Activated naive CD4-positive, alpha-beta T cell treated with anti-CD3 and anti-CD28 coated beads, Interleukin-2, amount 10 ng/mL, durations not matched to agents 7 days and 5 days (primary cell): ENCODE results near the gene PPP1R36.
"Not testable (repeated sequence)": the region's sequence is repeated elsewhere in the genome, so short reads cannot be mapped to it uniquely, and the experiment has no call there.

Experiments used
- CTCF ChIA-PET: fragments of 350-600 bp; sonication (Branson Sonifier 250); formaldehyde crosslinking; loops from one replicate; lab custom pipeline; 2021; ENCODE audit warnings: antibody characterized with exemption; lab: Charles Lee
- DNase-seq: peaks from one replicate; pipeline ENCODE4 v3.0.0-alpha.2; 2020
- H3K27ac Mint-ChIP-seq: one replicate; pipeline ENCODE4 v1.8.0; 2021; ENCODE audit warnings: mild to moderate bottlenecking, moderate library complexity, mixed read lengths
- H3K27me3 Mint-ChIP-seq: one replicate; pipeline ENCODE4 v1.8.0; 2021; ENCODE audit warnings: mild to moderate bottlenecking, mixed read lengths
- H3K36me3 Mint-ChIP-seq: one replicate; pipeline ENCODE4 v1.8.0; 2021; ENCODE audit warnings: mixed read lengths
- H3K4me1 Mint-ChIP-seq: one replicate; pipeline ENCODE4 v1.8.0; 2021; ENCODE audit warnings: mixed read lengths
- H3K4me3 Mint-ChIP-seq: one replicate; pipeline ENCODE4 v1.8.0; 2021; ENCODE audit warnings: mild to moderate bottlenecking, moderate library complexity, mixed read lengths
- H3K9me3 Mint-ChIP-seq: one replicate; pipeline ENCODE4 v1.8.0; 2021; ENCODE audit warnings: mixed read lengths

Gene PPP1R36

GRCh38 chr14:64563696-64564095 lies 13.9 kb downstream of the PPP1R36 start:
- peaks cover 27% of the 10 kb centered on the region for H3K27me3 Mint-ChIP-seq
- no peak overlapping the region for H3K4me3 Mint-ChIP-seq
- no peak for DNase-seq
- CTCF ChIA-PET = no interaction called here
- no peak overlapping the region for H3K27ac Mint-ChIP-seq
- peaks cover 19% of the 10 kb centered on the region for H3K4me1 Mint-ChIP-seq
- H3K36me3 Mint-ChIP-seq = no peaks in the 10 kb centered on the region
- H3K9me3 Mint-ChIP-seq = no peaks in the 10 kb centered on the region

- peaks cover 22% of the 10 kb centered on the region for H3K27me3 Mint-ChIP-seq
- H3K36me3 Mint-ChIP-seq = no peaks in the 10 kb centered on the region
- H3K9me3 Mint-ChIP-seq = no peaks in the 10 kb centered on the region
- DNase-seq = no peak
- peaks cover 2% of the 10 kb centered on the region for H3K4me1 Mint-ChIP-seq
- no peak overlapping the region for H3K4me3 Mint-ChIP-seq
- CTCF ChIA-PET = no interaction called here
- H3K27ac Mint-ChIP-seq = no peak overlapping the region
Measured at GRCh38 chr14:64566651-64567122, 16.9 kb downstream of the PPP1R36 start.

- Mint-ChIP-seq H3K36me3 (no peaks in the 10 kb centered on the region), H3K4me1 (no peaks in the 10 kb centered on the region), H3K4me3 (no peak overlapping the region), H3K9me3 (no peaks in the 10 kb centered on the region), H3K27ac (no peak overlapping the region), H3K27me3 (peaks cover 17% of the 10 kb centered on the region)
- DNase-seq = no peak
- CTCF ChIA-PET = no interaction called here
Measured at GRCh38 chr14:64569138-64569631, 19.4 kb downstream of the PPP1R36 start.

GRCh38 chr14:64569646-64570045 lies 19.9 kb downstream of the PPP1R36 start:
- CTCF ChIA-PET, DNase-seq, H3K4me1 Mint-ChIP-seq, H3K4me3 Mint-ChIP-seq, H3K27ac Mint-ChIP-seq, H3K36me3 Mint-ChIP-seq, H3K9me3 Mint-ChIP-seq: not testable (repeated sequence)
- H3K27me3 Mint-ChIP-seq = peaks cover 18% of the 10 kb centered on the region

- no peak for DNase-seq
- Mint-ChIP-seq H3K9me3 (no peaks in the 10 kb centered on the region), H3K27me3 (peaks cover 10% of the 10 kb centered on the region), H3K4me3 (no peak overlapping the region), H3K27ac (no peak overlapping the region), H3K4me1 (no peaks in the 10 kb centered on the region), H3K36me3 (no peaks in the 10 kb centered on the region)
- CTCF ChIA-PET = interaction anchor here (1.4 kb wide), 1 partner anchor 11 kb away, joined by 3 read pairs; no protein-coding TSS in a partner anchor
Measured at GRCh38 chr14:64572386-64573104, 22.8 kb downstream of the PPP1R36 start.

DNA sequence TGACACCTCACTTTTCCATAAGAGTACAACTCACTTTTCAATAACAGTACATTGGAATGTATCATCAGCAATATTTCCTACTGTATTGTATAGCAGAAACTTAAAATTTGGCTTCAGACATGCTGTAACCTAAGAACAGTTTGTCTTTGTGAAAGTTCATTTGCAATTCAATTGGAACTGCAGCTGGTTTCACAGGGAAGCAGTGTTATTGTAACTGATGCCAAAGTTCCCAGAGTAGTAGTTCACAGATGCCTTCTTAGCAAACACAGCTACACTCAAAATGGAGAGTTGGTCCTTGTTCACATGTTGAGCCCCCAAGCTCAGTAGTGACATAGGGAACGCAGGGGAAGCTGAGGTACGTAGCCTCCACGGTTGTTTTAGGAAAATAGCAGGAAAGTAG lies 23.3 kb downstream of the PPP1R36 start:
- CTCF ChIA-PET = interaction anchor here (1.4 kb wide), 1 partner anchor 12 kb away, joined by 3 read pairs; no protein-coding TSS in a partner anchor
- Mint-ChIP-seq H3K9me3 (no peaks in the 10 kb centered on the region), H3K27me3 (peaks cover 9% of the 10 kb centered on the region), H3K4me3 (no peak overlapping the region), H3K27ac (no peak overlapping the region), H3K4me1 (no peaks in the 10 kb centered on the region), H3K36me3 (no peaks in the 10 kb centered on the region)
- DNase-seq = no peak

- H3K27ac Mint-ChIP-seq = no peak overlapping the region
- CTCF ChIA-PET = no interaction called here
Measured at GRCh38 chr14:64574371-64575107, 24.8 kb downstream of the PPP1R36 start.

DNA sequence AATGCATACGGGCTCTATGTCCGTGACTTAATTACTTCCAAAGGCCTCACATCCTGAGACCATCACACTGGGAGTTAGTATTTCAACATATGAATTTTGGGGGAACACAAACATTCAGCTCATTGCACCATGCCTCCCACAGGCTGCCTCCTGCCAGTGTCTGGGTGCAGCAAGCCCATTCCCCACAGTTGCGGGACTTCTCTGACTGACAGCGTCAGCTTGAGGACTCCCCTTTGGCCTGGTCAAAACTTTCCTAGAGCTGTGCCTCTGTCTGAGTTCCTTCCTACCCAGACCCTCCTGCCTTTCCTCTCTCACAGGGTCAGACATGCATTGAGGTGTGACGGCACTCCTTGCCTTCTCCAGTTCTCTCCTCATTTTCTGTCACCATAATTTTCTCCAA lies 27.4 kb downstream of the PPP1R36 start:
- H3K36me3 Mint-ChIP-seq = no peaks in the 10 kb centered on the region
- CTCF ChIA-PET = no interaction called here
- H3K27me3 Mint-ChIP-seq = peaks cover 9% of the 10 kb centered on the region
- DNase-seq = no peak
- H3K27ac Mint-ChIP-seq = no peak overlapping the region
- no peaks in the 10 kb centered on the region for H3K4me1 Mint-ChIP-seq
- H3K9me3 Mint-ChIP-seq = no peaks in the 10 kb centered on the region
- no peak overlapping the region for H3K4me3 Mint-ChIP-seq

More at GRCh38 chr14:64574371-64575107, 24.8 kb downstream of the PPP1R36 start:
- H3K27me3 Mint-ChIP-seq = peaks cover 9% of the 10 kb centered on the region
- DNase-seq = no peak
- H3K4me3 Mint-ChIP-seq = no peak overlapping the region
- no peaks in the 10 kb centered on the region for H3K4me1 Mint-ChIP-seq
- no peaks in the 10 kb centered on the region for H3K9me3 Mint-ChIP-seq
- no peaks in the 10 kb centered on the region for H3K36me3 Mint-ChIP-seq

GRCh38 chr14:64580467-64580866 lies 30.7 kb downstream of the PPP1R36 start:
- CTCF ChIA-PET = no interaction called here
- no peak overlapping the region for H3K4me3 Mint-ChIP-seq

DNA sequence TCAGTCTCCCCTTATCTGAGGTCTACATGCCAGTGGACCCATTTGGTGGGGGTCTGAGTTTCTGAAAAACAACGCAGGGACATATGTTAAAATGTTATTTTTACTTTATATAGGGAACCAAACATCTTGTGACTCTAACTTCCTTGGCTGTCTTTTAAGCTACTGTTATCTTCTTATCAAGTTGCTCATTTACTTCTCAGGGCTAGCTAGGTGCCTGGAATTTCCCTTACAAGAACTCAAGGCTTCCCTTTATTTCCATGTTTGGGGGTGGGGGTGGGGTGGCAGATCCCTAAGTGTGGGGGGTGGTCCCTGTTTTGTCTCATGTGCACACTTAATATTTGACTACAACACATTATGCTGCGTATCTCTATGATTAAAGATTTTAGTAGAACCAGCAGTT lies 31.6 kb downstream of the PPP1R36 start:
- CTCF ChIA-PET = interaction anchor here (0.8 kb wide), 1 partner anchor 28 kb away, joined by 3 read pairs; no protein-coding TSS in a partner anchor
- no peak for DNase-seq
- H3K36me3 Mint-ChIP-seq = no peaks in the 10 kb centered on the region
- no peak overlapping the region for H3K4me3 Mint-ChIP-seq
- no peaks in the 10 kb centered on the region for H3K4me1 Mint-ChIP-seq
- H3K27me3 Mint-ChIP-seq = peaks cover 3% of the 10 kb centered on the region
- no peaks in the 10 kb centered on the region for H3K9me3 Mint-ChIP-seq
- H3K27ac Mint-ChIP-seq = no peak overlapping the region

More at GRCh38 chr14:64580467-64580866, 30.7 kb downstream of the PPP1R36 start:
- Mint-ChIP-seq H3K36me3 (no peaks in the 10 kb centered on the region), H3K4me1 (no peaks in the 10 kb centered on the region), H3K27me3 (peaks cover 3% of the 10 kb centered on the region), H3K9me3 (no peaks in the 10 kb centered on the region), H3K27ac (no peak overlapping the region)
- no peak for DNase-seq

GRCh38 chr14:64581817-64582216 lies 32.1 kb downstream of the PPP1R36 start:
- CTCF ChIA-PET = interaction anchor here (0.8 kb wide), 1 partner anchor 29 kb away, joined by 3 read pairs; no protein-coding TSS in a partner anchor
- Mint-ChIP-seq H3K27ac (no peak overlapping the region), H3K4me1 (no peaks in the 10 kb centered on the region), H3K27me3 (peaks cover 3% of the 10 kb centered on the region), H3K36me3 (no peaks in the 10 kb centered on the region), H3K4me3 (no peak overlapping the region), H3K9me3 (no peaks in the 10 kb centered on the region)
- DNase-seq = no peak

- CTCF ChIA-PET = no interaction called here
- Mint-ChIP-seq H3K4me3 (no peak overlapping the region), H3K9me3 (no peaks in the 10 kb centered on the region)
Measured at GRCh38 chr14:64584190-64584589, 34.4 kb downstream of the PPP1R36 start.

DNA sequence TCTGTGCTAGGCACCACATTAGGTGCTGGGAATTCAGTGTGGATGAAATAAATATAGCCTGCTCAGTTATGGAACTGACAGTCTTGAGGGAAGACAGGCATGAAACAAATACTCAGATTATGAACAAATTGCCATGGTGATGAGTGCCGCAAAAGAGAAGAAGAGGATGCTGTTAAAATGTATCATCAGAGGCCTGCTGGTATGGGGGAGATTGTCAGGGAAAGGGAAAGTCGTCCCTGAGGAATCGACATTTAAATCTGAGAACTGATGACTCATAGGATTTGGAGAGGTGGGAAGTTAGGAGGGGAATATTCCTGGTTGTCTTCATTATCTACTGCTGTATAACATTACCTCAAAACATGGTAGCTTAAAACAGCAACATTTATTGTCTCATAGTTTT lies 42.0 kb downstream of the PPP1R36 start:
- CTCF ChIA-PET = no interaction called here
- Mint-ChIP-seq H3K36me3 (no peaks in the 10 kb centered on the region), H3K4me3 (no peak overlapping the region), H3K9me3 (no peaks in the 10 kb centered on the region), H3K27me3 (peaks cover 12% of the 10 kb centered on the region), H3K27ac (no peak overlapping the region), H3K4me1 (no peaks in the 10 kb centered on the region)
- no peak for DNase-seq

More at GRCh38 chr14:64584190-64584589, 34.4 kb downstream of the PPP1R36 start:
- no peaks in the 10 kb centered on the region for H3K4me1 Mint-ChIP-seq
- H3K36me3 Mint-ChIP-seq = no peaks in the 10 kb centered on the region
- DNase-seq = no peak
- no peak overlapping the region for H3K27ac Mint-ChIP-seq
- peaks cover 4% of the 10 kb centered on the region for H3K27me3 Mint-ChIP-seq

GRCh38 chr14:64594438-64594837 lies 44.7 kb downstream of the PPP1R36 start:
- Mint-ChIP-seq H3K27me3 (peaks cover 8% of the 10 kb centered on the region), H3K4me1 (peaks cover 5% of the 10 kb centered on the region), H3K9me3 (no peaks in the 10 kb centered on the region), H3K27ac (no peak overlapping the region), H3K4me3 (no peak overlapping the region), H3K36me3 (no peaks in the 10 kb centered on the region)
- no peak for DNase-seq
- CTCF ChIA-PET = no interaction called here
